Left lung (tissue), 10 donors: Measurements from ENCODE around the gene PRXL2C. TPM values are rescaled to one million over a fixed set of nuclear protein-coding genes. Genes with fewer than 3 reads are reported as not detected.
"Not testable (repeated sequence)": the region's sequence is repeated elsewhere in the genome, so short reads cannot be mapped to it uniquely, and the experiment has no call there.

ENCODE experiments used
- ATAC-seq: fragments of 200-7000 bp; cut with Tn5 transposase; one replicate; pipeline ENCODE4 v1.9.1; 2020; ENCODE audit warnings: moderate library complexity
- DNase-seq, 4 donors: peaks; one replicate each; pipeline ENCODE4 v3.0.0-alpha.2; 2013 to 2020
- H3K27ac ChIP-seq, 2 donors: fragments of 200-600 bp; sonication (generic) in 1 of 2; one replicate each; pipeline versions ENCODE4 v1.5.0 to v1.8.0; 2020 to 2021
- H3K27me3 ChIP-seq, 2 donors: fragments of 200-600 bp; sonication (generic) in 1 of 2; one replicate each; pipeline versions ENCODE4 v1.5.0 to v1.8.0; 2020 to 2021
- H3K36me3 ChIP-seq, 2 donors: fragments of 200-600 bp; sonication (generic) in 1 of 2; one replicate each; pipeline versions ENCODE4 v1.5.0 to v1.8.0; 2020 to 2021
- H3K4me1 ChIP-seq, 2 donors: fragments of 200-600 bp; one replicate each; pipeline ENCODE4 v1.8.0; 2021
- H3K4me3 ChIP-seq, 2 donors: fragments of 200-600 bp; sonication (generic) in 1 of 2; one replicate each; pipeline versions ENCODE4 v1.5.0 to v1.8.0; 2020 to 2021; ENCODE audit warnings: mild to moderate bottlenecking in 1 of 2
- H3K9me3 ChIP-seq, 2 donors: fragments of 200-600 bp; sonication (generic) in 1 of 2; one replicate each; pipeline versions ENCODE4 v1.5.0 to v1.8.0; 2020 to 2021
- intact Hi-C, 2 donors: fragments of 100-400 bp; cut with DNase I; formaldehyde crosslinking; loops; one replicate each; pipeline versions ENCODE4 v1.11.2 to v1.14.2; 2022
- polyA plus RNA-seq, 6 donors: library from polyadenylated mRNA; unstranded; fragments of 120-200 nt; gene quantifications; one replicate each; pipeline ENCODE4 v1.2.1, GENCODE V29; 2013; ENCODE audit not compliant: insufficient read length in 6 of 6
- total RNA-seq, 2 donors: library from RNA; stranded (reverse); fragmentation: NEBNext Ultra II Directional; extraction: Animal tissue kit (Norgen Biotek cat#: 25700); gene quantifications; one replicate each; pipeline ENCODE4 v1.2.1, GENCODE V29; 2021
- TF ChIP-seq, protein P1 (sequence below), 2 donors: fragments of 200-600 bp; sonication (generic) in 1 of 2; IDR thresholded peaks; one replicate each; pipeline versions ENCODE4 v1.5.0 to v1.8.0; 2021; ENCODE audit warnings: antibody characterized with exemption in 2 of 2
- donor health status: DM: no; HTN: yes; CAD: no.
- donor health status: DM: no; HTN: no; CAD: no.

Gene PRXL2C
- total and polyA plus RNA-seq, 8 donors = 5.3 to 31.9 (median 6.3) TPM

DNA sequence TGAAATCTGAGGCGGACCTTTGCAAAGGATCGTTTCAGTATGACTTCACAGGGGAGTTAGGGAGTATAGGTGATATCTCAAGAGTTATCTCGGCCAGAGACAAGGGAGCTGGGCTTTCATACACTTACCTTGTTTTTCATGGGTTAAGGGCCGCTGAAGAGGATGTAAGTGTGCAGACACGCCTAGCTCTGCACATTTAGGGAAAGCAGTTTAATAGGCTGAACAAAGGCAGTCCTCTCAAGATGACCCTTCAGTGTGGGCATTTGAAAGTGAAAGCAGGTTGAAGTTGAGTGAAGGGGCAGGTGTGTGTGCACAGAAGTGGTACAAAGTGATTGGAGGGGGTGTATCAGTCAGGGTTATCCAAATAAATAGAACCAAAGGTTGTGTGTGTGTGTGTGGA is 33.1 kb upstream of the PRXL2C start:
- Histone ChIP-seq H3K27me3 (peaks cover 0 to 18% of the 10 kb centered on the region in 2 donors), H3K4me3 (no peak overlapping the region), H3K9me3 (peaks cover 0 to 5% of the 10 kb centered on the region in 2 donors), H3K27ac (peak overlapping the region in 1 of 2 donors; percentile 26), H3K36me3 (no peaks in the 10 kb centered on the region), H3K4me1 (peaks cover 0 to 4% of the 10 kb centered on the region in 2 donors)
- DNase-seq (peak in 2 of 4 donors; percentile 12 to 54), ATAC-seq (peak; percentile 65)
- intact Hi-C loops = no loop called here
- TF ChIP-seq, protein P1, sequence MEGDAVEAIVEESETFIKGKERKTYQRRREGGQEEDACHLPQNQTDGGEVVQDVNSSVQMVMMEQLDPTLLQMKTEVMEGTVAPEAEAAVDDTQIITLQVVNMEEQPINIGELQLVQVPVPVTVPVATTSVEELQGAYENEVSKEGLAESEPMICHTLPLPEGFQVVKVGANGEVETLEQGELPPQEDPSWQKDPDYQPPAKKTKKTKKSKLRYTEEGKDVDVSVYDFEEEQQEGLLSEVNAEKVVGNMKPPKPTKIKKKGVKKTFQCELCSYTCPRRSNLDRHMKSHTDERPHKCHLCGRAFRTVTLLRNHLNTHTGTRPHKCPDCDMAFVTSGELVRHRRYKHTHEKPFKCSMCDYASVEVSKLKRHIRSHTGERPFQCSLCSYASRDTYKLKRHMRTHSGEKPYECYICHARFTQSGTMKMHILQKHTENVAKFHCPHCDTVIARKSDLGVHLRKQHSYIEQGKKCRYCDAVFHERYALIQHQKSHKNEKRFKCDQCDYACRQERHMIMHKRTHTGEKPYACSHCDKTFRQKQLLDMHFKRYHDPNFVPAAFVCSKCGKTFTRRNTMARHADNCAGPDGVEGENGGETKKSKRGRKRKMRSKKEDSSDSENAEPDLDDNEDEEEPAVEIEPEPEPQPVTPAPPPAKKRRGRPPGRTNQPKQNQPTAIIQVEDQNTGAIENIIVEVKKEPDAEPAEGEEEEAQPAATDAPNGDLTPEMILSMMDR (IDR thresholded peaks at IDR 0.05) = no peak

DNA sequence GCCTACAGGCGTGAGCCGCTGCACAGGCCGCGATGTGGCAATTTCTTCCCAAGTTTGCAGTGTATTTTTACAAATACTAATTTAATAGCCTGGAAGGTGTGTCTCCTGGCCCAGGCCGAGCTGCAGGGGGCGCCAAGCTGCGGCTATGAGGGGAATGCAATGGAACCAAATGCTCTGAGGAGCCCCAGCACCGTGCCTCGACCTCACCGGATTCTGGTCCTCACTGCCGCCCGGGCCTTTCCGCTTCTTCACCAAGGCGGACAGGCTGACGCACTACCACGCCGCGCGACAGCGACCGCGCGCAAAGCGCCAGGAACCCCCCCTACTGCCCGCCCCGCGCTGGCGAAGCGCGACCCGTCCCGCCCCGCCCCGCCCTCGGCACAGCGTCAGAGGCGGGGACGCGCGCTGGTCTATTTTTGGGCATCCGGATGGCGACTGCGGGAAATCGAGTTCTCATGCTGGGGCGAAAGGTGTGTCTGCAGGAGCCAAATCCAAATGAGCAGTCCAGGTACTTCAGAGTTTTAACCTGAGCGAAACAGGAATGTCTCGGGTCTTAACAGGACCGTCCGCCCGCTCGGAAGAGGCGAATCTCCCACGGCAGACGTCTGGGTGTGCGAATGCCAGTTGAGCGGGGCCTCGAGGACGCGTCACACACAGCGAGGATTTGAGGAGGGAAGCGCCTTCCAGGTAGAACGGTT is 31.7 kb upstream of the PRXL2C start:
- H3K4me1 ChIP-seq = peaks cover 0 to 4% of the 10 kb centered on the region in 2 donors
- TF ChIP-seq, protein P1 (IDR thresholded peaks at IDR 0.05) = peak; percentile 16 to 50
- ATAC-seq = peak; percentile 95
- H3K4me3 ChIP-seq = peak overlapping the region; percentile 32 to 49
- no peaks in the 10 kb centered on the region for H3K36me3 ChIP-seq
- peak; percentile 81 to 87 (median 84) for DNase-seq
- peaks cover 0 to 18% of the 10 kb centered on the region in 2 donors for H3K27me3 ChIP-seq
- H3K9me3 ChIP-seq = no peaks in the 10 kb centered on the region
- H3K27ac ChIP-seq = peak overlapping the region; percentile 9 to 73
- intact Hi-C loops = no loop called here

DNA sequence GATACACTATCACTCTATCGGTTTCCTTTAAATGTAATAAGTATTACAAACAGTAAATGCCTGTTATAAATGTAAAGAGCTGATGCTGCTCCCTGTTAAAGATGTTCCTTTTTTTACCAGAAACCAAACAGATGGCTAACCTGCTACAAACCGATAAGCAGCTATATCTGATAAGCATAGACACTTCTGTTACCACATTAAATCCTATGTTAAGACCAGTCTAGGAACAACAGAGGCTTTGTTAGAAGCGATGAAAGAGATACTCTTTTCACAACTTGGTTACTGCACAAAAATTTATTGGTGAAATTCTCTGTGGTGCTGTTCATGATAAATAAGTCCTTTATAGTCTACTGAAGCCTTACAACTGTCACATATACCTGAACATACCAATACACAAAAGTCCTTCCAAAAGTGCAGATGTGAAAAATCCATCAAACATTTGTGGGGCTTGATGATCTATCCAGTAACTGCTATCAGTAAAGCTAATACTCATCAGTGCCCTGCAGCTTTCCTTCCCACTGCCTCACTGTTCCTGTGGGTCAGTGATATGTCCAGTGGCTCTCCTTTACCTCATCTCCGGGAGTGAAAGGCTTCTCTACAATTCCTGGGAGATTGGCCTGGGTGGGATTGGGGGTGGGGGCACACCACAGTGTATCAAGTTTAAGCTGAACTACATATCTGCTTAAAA is 25.8 kb upstream of the PRXL2C start:
- H3K4me1 ChIP-seq = no peaks in the 10 kb centered on the region
- H3K27me3 ChIP-seq = peaks cover 0 to 10% of the 10 kb centered on the region in 2 donors
- no peak overlapping the region for H3K27ac ChIP-seq
- TF ChIP-seq, protein P1 (IDR thresholded peaks at IDR 0.05) = no peak
- peaks cover 0 to 2% of the 10 kb centered on the region in 2 donors for H3K9me3 ChIP-seq
- DNase-seq (no peak), ATAC-seq (no peak)
- H3K36me3 ChIP-seq = no peaks in the 10 kb centered on the region
- intact Hi-C loops = no loop called here
- no peak overlapping the region for H3K4me3 ChIP-seq

- DNase-seq = no peak
- peak; percentile 62 for ATAC-seq
- intact Hi-C loops = no loop called here
- Histone ChIP-seq H3K4me3 (no peak overlapping the region), H3K9me3 (peaks cover 0 to 2% of the 10 kb centered on the region in 2 donors), H3K27ac (no peak overlapping the region), H3K27me3 (peaks cover 0 to 6% of the 10 kb centered on the region in 2 donors), H3K4me1 (peaks cover 0 to 4% of the 10 kb centered on the region in 2 donors), H3K36me3 (no peaks in the 10 kb centered on the region)
- TF ChIP-seq, protein P1 (IDR thresholded peaks at IDR 0.05) = no peak
These were observed 19.9 kb upstream of the PRXL2C start for GRCh38 chr9:96674906-96675538.

DNA sequence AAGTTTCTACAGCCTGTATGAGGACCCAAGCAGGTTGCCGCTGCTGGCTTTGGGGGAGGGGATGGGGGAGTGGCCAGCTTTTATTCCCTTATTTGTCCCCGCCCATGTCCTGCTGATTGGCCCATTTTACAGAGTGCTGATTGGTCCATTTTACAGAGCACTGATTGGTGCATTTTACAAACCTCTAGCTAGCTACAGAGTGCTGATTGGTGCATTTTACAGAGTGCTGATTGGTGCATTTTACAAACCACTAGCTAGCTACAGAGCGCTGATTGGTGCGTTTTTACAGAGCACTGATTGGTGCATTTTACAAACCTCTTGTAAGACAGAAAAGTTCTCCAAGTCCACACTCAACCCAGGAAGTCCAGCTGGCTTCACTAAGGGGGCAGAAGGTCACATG is 18.7 kb upstream of the PRXL2C start:
- ATAC-seq, DNase-seq, H3K9me3 ChIP-seq, H3K4me1 ChIP-seq, intact Hi-C loops, H3K36me3 ChIP-seq, H3K4me3 ChIP-seq, H3K27ac ChIP-seq, H3K27me3 ChIP-seq: not testable (repeated sequence)
